ENCODE measurements around the gene RPS15. TPM values are rescaled to one million over a fixed set of nuclear protein-coding genes. Genes with fewer than 3 reads are reported as not detected.

The RPS15 gene
- total and polyA plus RNA-seq, 2 of the 13 experiments (the other 11 are each of a cell fraction or from before 2014, with no cell fraction given), result 695 to 1,411 TPM

DNA sequence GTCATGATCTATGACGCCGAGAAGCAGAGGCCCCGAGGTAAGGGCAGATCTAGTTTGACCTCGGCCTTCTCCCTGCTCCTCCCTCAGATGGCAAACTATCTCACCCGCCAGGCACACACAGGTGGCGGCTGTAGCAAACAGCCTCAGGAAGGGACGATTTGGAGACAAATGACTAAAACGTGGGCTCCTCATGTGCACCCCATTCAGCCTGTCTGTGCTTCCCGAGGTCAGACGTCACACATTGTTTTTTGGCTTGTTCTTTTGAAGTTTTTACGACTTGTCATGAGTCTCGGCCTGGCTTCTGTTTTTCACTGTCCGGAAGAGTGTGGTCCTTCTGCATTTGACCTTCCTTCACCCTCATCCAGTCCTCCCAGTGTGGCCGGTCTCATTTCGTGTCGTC, 15.8 kb upstream of the RPS15 start:
- BruUV-seq (replicated peaks), result no TSS peak
- Histone ChIP-seq H3K9me3 (ENCODE audit: low read length) (no peaks in the 10 kb centered on the region), H4K20me1 (ENCODE audit: insufficient read depth, low read length) (peaks cover 33% of the 10 kb centered on the region), H2AFZ (ENCODE audit: low read length) (no peak overlapping the region), H3K79me2 (ENCODE audit: insufficient read depth, low read length) (peaks cover 55% of the 10 kb centered on the region), H3K4me3 (replicated peaks in 1 of 3; ENCODE audit: insufficient read depth in 1 of 3, low read depth in 2 of 3, low read length in 3 of 3) (no peak overlapping the region), H3K4me1 (ENCODE audit: insufficient read depth, low read length) (peaks cover 51% of the 10 kb centered on the region), H3K27ac (ENCODE audit: extremely low read length, insufficient read depth, low read length) (peak overlapping the region; percentile 71), H3K9ac (ENCODE audit: insufficient read depth, low read depth, low read length) (no peak overlapping the region; the same call in 1 of the 2 replicates), H3K36me3 (replicated peaks in 1 of 2; ENCODE audit: control insufficient read depth in 1 of 2, insufficient read depth in 2 of 2, low read length in 2 of 2) (peaks cover 32 to 77% of the 10 kb centered on the region in 2 experiments), H3K4me2 (ENCODE audit: low read depth, low read length) (no peak overlapping the region), H3K27me3 (ENCODE audit: control insufficient read depth in 1 of 2, insufficient read depth in 2 of 2, low read length in 2 of 2) (no peaks in the 10 kb centered on the region)
- TF ChIP-seq ZBTB38 (CRISPR knock-in tag; IDR thresholded peaks at IDR 0.05) (0 out of 2 replicates have a peak, but pooled peaks have one; percentile 7), ZBTB33 (CRISPR knock-in tag; IDR thresholded peaks at IDR 0.05) (peak; percentile 94)
- TF ChIP-seq, protein P1, sequence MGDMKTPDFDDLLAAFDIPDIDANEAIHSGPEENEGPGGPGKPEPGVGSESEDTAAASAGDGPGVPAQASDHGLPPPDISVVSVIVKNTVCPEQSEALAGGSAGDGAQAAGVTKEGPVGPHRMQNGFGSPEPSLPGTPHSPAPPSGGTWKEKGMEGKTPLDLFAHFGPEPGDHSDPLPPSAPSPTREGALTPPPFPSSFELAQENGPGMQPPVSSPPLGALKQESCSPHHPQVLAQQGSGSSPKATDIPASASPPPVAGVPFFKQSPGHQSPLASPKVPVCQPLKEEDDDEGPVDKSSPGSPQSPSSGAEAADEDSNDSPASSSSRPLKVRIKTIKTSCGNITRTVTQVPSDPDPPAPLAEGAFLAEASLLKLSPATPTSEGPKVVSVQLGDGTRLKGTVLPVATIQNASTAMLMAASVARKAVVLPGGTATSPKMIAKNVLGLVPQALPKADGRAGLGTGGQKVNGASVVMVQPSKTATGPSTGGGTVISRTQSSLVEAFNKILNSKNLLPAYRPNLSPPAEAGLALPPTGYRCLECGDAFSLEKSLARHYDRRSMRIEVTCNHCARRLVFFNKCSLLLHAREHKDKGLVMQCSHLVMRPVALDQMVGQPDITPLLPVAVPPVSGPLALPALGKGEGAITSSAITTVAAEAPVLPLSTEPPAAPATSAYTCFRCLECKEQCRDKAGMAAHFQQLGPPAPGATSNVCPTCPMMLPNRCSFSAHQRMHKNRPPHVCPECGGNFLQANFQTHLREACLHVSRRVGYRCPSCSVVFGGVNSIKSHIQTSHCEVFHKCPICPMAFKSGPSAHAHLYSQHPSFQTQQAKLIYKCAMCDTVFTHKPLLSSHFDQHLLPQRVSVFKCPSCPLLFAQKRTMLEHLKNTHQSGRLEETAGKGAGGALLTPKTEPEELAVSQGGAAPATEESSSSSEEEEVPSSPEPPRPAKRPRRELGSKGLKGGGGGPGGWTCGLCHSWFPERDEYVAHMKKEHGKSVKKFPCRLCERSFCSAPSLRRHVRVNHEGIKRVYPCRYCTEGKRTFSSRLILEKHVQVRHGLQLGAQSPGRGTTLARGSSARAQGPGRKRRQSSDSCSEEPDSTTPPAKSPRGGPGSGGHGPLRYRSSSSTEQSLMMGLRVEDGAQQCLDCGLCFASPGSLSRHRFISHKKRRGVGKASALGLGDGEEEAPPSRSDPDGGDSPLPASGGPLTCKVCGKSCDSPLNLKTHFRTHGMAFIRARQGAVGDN (CRISPR knock-in tag; IDR thresholded peaks at IDR 0.05), result peak; percentile 7; the same call in 1 of the 2 replicates
- TF ChIP-seq, protein P2, sequence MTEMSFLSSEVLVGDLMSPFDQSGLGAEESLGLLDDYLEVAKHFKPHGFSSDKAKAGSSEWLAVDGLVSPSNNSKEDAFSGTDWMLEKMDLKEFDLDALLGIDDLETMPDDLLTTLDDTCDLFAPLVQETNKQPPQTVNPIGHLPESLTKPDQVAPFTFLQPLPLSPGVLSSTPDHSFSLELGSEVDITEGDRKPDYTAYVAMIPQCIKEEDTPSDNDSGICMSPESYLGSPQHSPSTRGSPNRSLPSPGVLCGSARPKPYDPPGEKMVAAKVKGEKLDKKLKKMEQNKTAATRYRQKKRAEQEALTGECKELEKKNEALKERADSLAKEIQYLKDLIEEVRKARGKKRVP (CRISPR knock-in tag; IDR thresholded peaks at IDR 0.05), result no peak
- no peak for ATAC-seq
- intact Hi-C loops (cut with micrococcal nuclease; ENCODE audit: unreplicated experiment), result no loop called here
- no peak for DNase-seq (ENCODE audit: low spot score)
- WGBS (ENCODE audit: low lambda C conversion rate), result 92% methylated on average over 11 of the region's 16 CpGs
- CTCF ChIA-PET (ENCODE audit: low intra/inter-chr PET ratio, low total read pairs), result no interaction called here
- in situ Hi-C loops (cut with HindIII; ENCODE audit: extremely low pct_ligation_motif_present, low pct_unique_long_range_greater_than_20kb), result no loop called here
- FAIRE-seq, result no peak
- POLR2A ChIA-PET, result interaction anchor here (2.5 kb wide), 1 partner anchor 9 kb away, joined by 6 read pairs; no protein-coding TSS in a partner anchor
